ENCODE results near the gene CNTNAP5.

CNTNAP5 gene

GRCh38 chr2:124875627-124876244, 850.6 kb downstream of the CNTNAP5 start:
- no peaks in the 10 kb centered on the region for H3K36me3 ChIP-seq (ENCODE audit: insufficient read depth, low read length)
- no peak overlapping the region for H2AFZ ChIP-seq (ENCODE audit: low read length, unreplicated experiment)
- H3K27me3 ChIP-seq (ENCODE audit: insufficient read depth, low read length) = no peaks in the 10 kb centered on the region

DNA sequence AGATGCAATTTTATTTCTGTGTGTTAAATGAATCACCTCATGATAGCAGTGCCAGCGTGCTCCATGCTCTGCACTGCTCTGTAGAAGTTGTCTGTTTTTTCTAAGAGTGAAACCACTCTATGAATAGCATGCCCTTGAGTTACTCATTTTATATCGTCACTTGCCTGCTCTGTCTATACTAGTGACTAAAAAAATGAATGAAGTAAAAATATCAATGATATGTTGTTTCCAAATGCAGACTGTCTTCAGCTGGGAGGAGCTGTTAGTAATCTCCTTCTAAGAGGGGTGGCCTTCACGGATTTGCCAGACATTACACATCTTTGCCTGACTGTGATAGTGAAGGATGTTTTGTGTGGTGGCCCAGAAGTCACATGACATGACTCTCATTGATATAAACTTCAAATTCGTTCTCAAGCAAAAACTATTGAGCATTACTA, 852.1 kb downstream of the CNTNAP5 start:
- no peaks in the 10 kb centered on the region for H3K4me1 ChIP-seq (ENCODE audit: control insufficient read depth, insufficient read depth, low read length, unreplicated experiment)
- no peak overlapping the region for H2AFZ ChIP-seq (ENCODE audit: low read length, unreplicated experiment)
- H3K79me2 ChIP-seq (ENCODE audit: control insufficient read depth, insufficient read depth, low read length, unreplicated experiment) = no peaks in the 10 kb centered on the region
- no peaks in the 10 kb centered on the region for H3K36me3 ChIP-seq (ENCODE audit: insufficient read depth, low read length)
- H3K27ac ChIP-seq (ENCODE audit: low read depth, low read length) = no peak overlapping the region
- no peak overlapping the region for H3K4me3 ChIP-seq (ENCODE audit: low read depth, low read length)
- H3K27me3 ChIP-seq (ENCODE audit: insufficient read depth, low read length) = no peaks in the 10 kb centered on the region

More at GRCh38 chr2:124875627-124876244, 850.6 kb downstream of the CNTNAP5 start:
- no peak overlapping the region for H3K4me3 ChIP-seq (ENCODE audit: low read depth, low read length)
- H3K4me1 ChIP-seq (ENCODE audit: control insufficient read depth, insufficient read depth, low read length, unreplicated experiment) = no peaks in the 10 kb centered on the region
- H3K79me2 ChIP-seq (ENCODE audit: control insufficient read depth, insufficient read depth, low read length, unreplicated experiment) = no peaks in the 10 kb centered on the region
- H3K27ac ChIP-seq (ENCODE audit: low read depth, low read length) = no peak overlapping the region

DNA sequence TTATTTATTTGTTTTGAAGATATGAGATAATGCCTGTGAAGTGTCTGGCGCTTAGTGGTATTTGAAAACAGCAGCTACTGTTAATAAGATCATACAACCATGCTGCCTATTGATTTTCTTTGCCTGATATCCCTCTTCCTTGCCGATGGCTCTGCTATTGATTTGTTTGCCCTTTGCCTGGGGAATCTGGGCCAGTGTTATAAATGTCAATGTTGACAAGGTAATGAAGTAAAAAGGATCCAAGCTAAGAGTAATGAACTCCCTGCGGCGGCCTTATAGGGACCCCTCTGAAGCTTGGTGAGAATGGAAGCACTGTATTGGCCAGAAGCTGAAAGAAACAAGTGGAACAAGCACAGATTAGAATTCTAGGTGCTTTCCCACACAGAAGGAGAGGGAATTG, 854.6 kb downstream of the CNTNAP5 start:
- Histone ChIP-seq H3K27me3 (ENCODE audit: insufficient read depth, low read length) (no peaks in the 10 kb centered on the region), H3K36me3 (ENCODE audit: insufficient read depth, low read length) (no peaks in the 10 kb centered on the region), H3K79me2 (ENCODE audit: control insufficient read depth, insufficient read depth, low read length, unreplicated experiment) (no peaks in the 10 kb centered on the region), H2AFZ (ENCODE audit: low read length, unreplicated experiment) (no peak overlapping the region), H3K4me3 (ENCODE audit: low read depth, low read length) (no peak overlapping the region), H3K4me1 (ENCODE audit: control insufficient read depth, insufficient read depth, low read length, unreplicated experiment) (no peaks in the 10 kb centered on the region), H3K27ac (ENCODE audit: low read depth, low read length) (no peak overlapping the region)

- Histone ChIP-seq H3K27me3 (ENCODE audit: insufficient read depth, low read length) (no peaks in the 10 kb centered on the region), H3K4me3 (ENCODE audit: low read depth, low read length) (no peak overlapping the region), H3K27ac (ENCODE audit: low read depth, low read length) (no peak overlapping the region), H3K4me1 (ENCODE audit: control insufficient read depth, insufficient read depth, low read length, unreplicated experiment) (no peaks in the 10 kb centered on the region), H3K79me2 (ENCODE audit: control insufficient read depth, insufficient read depth, low read length, unreplicated experiment) (no peaks in the 10 kb centered on the region), H3K36me3 (ENCODE audit: insufficient read depth, low read length) (no peaks in the 10 kb centered on the region), H2AFZ (ENCODE audit: low read length, unreplicated experiment) (no peak overlapping the region)
These were observed 855.9 kb downstream of the CNTNAP5 start for GRCh38 chr2:124880995-124881394.

- no peaks in the 10 kb centered on the region for H3K79me2 ChIP-seq (ENCODE audit: control insufficient read depth, insufficient read depth, low read length, unreplicated experiment)
- H3K4me1 ChIP-seq (ENCODE audit: control insufficient read depth, insufficient read depth, low read length, unreplicated experiment) = no peaks in the 10 kb centered on the region
- H2AFZ ChIP-seq (ENCODE audit: low read length, unreplicated experiment) = no peak overlapping the region
- no peaks in the 10 kb centered on the region for H3K36me3 ChIP-seq (ENCODE audit: insufficient read depth, low read length)
- H3K4me3 ChIP-seq (ENCODE audit: low read depth, low read length) = no peak overlapping the region
- no peaks in the 10 kb centered on the region for H3K27me3 ChIP-seq (ENCODE audit: insufficient read depth, low read length)
- no peak overlapping the region for H3K27ac ChIP-seq (ENCODE audit: low read depth, low read length)
These were observed 857.3 kb downstream of the CNTNAP5 start for GRCh38 chr2:124882423-124882822.

DNA sequence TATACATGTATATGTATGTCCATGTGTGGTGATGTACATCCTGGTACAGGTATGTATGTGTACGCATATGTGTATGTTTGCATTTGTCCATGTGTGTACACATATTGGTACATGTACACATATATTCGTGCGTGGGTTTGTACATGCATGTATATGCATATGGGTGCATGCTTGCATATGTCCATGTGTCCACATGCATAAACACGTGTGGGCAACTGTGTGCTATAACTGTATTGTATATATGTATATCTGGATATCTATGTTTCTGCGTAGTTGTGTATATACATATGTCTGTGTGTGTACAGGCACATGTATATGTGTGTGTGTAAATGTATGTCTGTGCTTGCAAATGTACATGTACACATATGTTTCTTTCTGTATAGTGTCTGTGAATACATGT, 858.5 kb downstream of the CNTNAP5 start:
- Histone ChIP-seq H3K36me3 (ENCODE audit: insufficient read depth, low read length) (no peaks in the 10 kb centered on the region), H3K27ac (ENCODE audit: low read depth, low read length) (no peak overlapping the region), H3K4me1 (ENCODE audit: control insufficient read depth, insufficient read depth, low read length, unreplicated experiment) (no peaks in the 10 kb centered on the region), H3K4me3 (ENCODE audit: low read depth, low read length) (no peak overlapping the region), H2AFZ (ENCODE audit: low read length, unreplicated experiment) (no peak overlapping the region), H3K79me2 (ENCODE audit: control insufficient read depth, insufficient read depth, low read length, unreplicated experiment) (no peaks in the 10 kb centered on the region), H3K27me3 (ENCODE audit: insufficient read depth, low read length) (no peaks in the 10 kb centered on the region)

DNA sequence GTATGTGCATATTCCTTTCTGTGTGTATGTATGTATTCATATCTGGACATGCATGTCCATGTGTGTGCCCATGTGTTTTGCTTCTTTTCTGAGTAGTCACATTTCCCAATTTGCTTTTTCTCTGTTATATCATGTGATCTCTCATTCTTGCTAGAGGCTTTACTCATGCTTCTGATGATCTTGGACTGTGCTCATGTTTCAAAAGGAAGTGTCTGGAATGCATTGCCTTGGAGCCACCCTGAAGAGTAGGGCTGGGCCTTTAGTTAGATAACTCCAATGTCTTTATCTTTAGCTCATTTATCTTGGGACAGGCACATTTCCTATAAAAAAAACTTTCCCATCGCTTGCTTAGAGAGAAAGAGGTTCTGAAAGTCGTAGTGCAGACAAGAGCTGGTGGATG, 859.2 kb downstream of the CNTNAP5 start:
- Histone ChIP-seq H3K27ac (ENCODE audit: low read depth, low read length) (no peak overlapping the region), H3K27me3 (ENCODE audit: insufficient read depth, low read length) (no peaks in the 10 kb centered on the region), H2AFZ (ENCODE audit: low read length, unreplicated experiment) (no peak overlapping the region), H3K4me1 (ENCODE audit: control insufficient read depth, insufficient read depth, low read length, unreplicated experiment) (no peaks in the 10 kb centered on the region), H3K79me2 (ENCODE audit: control insufficient read depth, insufficient read depth, low read length, unreplicated experiment) (no peaks in the 10 kb centered on the region), H3K36me3 (ENCODE audit: insufficient read depth, low read length) (no peaks in the 10 kb centered on the region), H3K4me3 (ENCODE audit: low read depth, low read length) (no peak overlapping the region)

- no peaks in the 10 kb centered on the region for H3K36me3 ChIP-seq (ENCODE audit: insufficient read depth, low read length)
- H3K79me2 ChIP-seq (ENCODE audit: control insufficient read depth, insufficient read depth, low read length, unreplicated experiment) = no peaks in the 10 kb centered on the region
- no peaks in the 10 kb centered on the region for H3K27me3 ChIP-seq (ENCODE audit: insufficient read depth, low read length)
- H2AFZ ChIP-seq (ENCODE audit: low read length, unreplicated experiment) = no peak overlapping the region
- H3K27ac ChIP-seq (ENCODE audit: low read depth, low read length) = no peak overlapping the region
- H3K4me1 ChIP-seq (ENCODE audit: control insufficient read depth, insufficient read depth, low read length, unreplicated experiment) = no peaks in the 10 kb centered on the region
- no peak overlapping the region for H3K4me3 ChIP-seq (ENCODE audit: low read depth, low read length)
These were observed 861.1 kb downstream of the CNTNAP5 start for GRCh38 chr2:124886216-124886615.

- no peaks in the 10 kb centered on the region for H3K4me1 ChIP-seq (ENCODE audit: control insufficient read depth, insufficient read depth, low read length, unreplicated experiment)
- H3K27me3 ChIP-seq (ENCODE audit: insufficient read depth, low read length) = no peaks in the 10 kb centered on the region
- H2AFZ ChIP-seq (ENCODE audit: low read length, unreplicated experiment) = no peak overlapping the region
- H3K4me3 ChIP-seq (ENCODE audit: low read depth, low read length) = no peak overlapping the region
- no peaks in the 10 kb centered on the region for H3K79me2 ChIP-seq (ENCODE audit: control insufficient read depth, insufficient read depth, low read length, unreplicated experiment)
- H3K36me3 ChIP-seq (ENCODE audit: insufficient read depth, low read length) = no peaks in the 10 kb centered on the region
- H3K27ac ChIP-seq (ENCODE audit: low read depth, low read length) = no peak overlapping the region
These were observed 862.4 kb downstream of the CNTNAP5 start for GRCh38 chr2:124887466-124887865.

GRCh38 chr2:124888431-124888830, 863.3 kb downstream of the CNTNAP5 start:
- Histone ChIP-seq H3K79me2 (ENCODE audit: control insufficient read depth, insufficient read depth, low read length, unreplicated experiment) (no peaks in the 10 kb centered on the region), H3K4me3 (ENCODE audit: low read depth, low read length) (no peak overlapping the region), H3K36me3 (ENCODE audit: insufficient read depth, low read length) (no peaks in the 10 kb centered on the region), H3K27me3 (ENCODE audit: insufficient read depth, low read length) (no peaks in the 10 kb centered on the region), H3K27ac (ENCODE audit: low read depth, low read length) (no peak overlapping the region), H3K4me1 (ENCODE audit: control insufficient read depth, insufficient read depth, low read length, unreplicated experiment) (no peaks in the 10 kb centered on the region), H2AFZ (ENCODE audit: low read length, unreplicated experiment) (no peak overlapping the region)

DNA sequence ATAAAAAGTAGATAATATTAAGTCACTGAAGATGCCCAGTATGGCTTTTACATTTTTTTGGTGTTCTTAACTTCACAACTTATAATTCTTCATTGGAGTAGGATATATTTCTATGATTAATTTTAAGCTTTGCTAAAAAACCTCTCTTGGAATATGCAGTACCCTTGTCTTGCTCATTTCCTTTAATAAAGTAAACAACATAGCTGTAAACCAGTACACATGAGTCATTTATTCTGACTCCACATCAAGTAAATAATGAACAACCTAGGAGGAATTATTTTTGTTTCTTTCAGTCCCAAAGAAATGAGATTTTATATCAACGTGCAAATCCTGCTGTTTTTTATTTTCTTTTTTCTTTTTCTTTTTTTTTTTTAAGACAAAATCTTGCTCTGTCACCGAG, 869.1 kb downstream of the CNTNAP5 start:
- Histone ChIP-seq H3K36me3 (ENCODE audit: insufficient read depth, low read length) (no peaks in the 10 kb centered on the region), H3K27me3 (ENCODE audit: insufficient read depth, low read length) (no peaks in the 10 kb centered on the region), H3K79me2 (ENCODE audit: control insufficient read depth, insufficient read depth, low read length, unreplicated experiment) (no peaks in the 10 kb centered on the region), H3K4me3 (ENCODE audit: low read depth, low read length) (no peak overlapping the region), H3K27ac (ENCODE audit: low read depth, low read length) (no peak overlapping the region), H3K4me1 (ENCODE audit: control insufficient read depth, insufficient read depth, low read length, unreplicated experiment) (no peaks in the 10 kb centered on the region), H2AFZ (ENCODE audit: low read length, unreplicated experiment) (no peak overlapping the region)
